Activated CD4-positive, CD25-positive, alpha-beta regulatory T cell treated with anti-CD3 and anti-CD28 coated beads, Interleukin-2, amount 50 U/mL, for 24 hours (primary cell): Measurements from ENCODE around the gene PTGES2.
A peak's percentile ranks its signal among the peaks of the same experiment; 100 is the strongest.
"Not testable (repeated sequence)": the region's sequence is repeated elsewhere in the genome, so short reads cannot be mapped to it uniquely, and the experiment has no call there.

ENCODE experiments used
- ATAC-seq, 2 donors: fragments of 150-1000 bp; cut with Tn5 transposase; one replicate each; pipeline ENCODE4 v1.10.0; 2021; ENCODE audit warnings: mild to moderate bottlenecking in 1 of 2, moderate library complexity in 1 of 2

The PTGES2 gene

GRCh38 chr9:128118472-128118857, 9.1 kb downstream of the PTGES2 start:
- ATAC-seq: no peak

GRCh38 chr9:128117613-128118471, 9.7 kb downstream of the PTGES2 start:
- ATAC-seq: peak; percentile 74 to 76

GRCh38 chr9:128116104-128117083, 11.1 kb downstream of the PTGES2 start:
- no peak for ATAC-seq

GRCh38 chr9:128115187-128116103, 12.1 kb downstream of the PTGES2 start:
- ATAC-seq: peak; percentile 53 to 55

GRCh38 chr9:128114326-128115186, 13.0 kb downstream of the PTGES2 start:
- no peak for ATAC-seq

GRCh38 chr9:128113526-128114325, 13.8 kb downstream of the PTGES2 start:
- no peak for ATAC-seq

GRCh38 chr9:128111726-128112125, 15.8 kb downstream of the PTGES2 start:
- ATAC-seq: not testable (repeated sequence)

- ATAC-seq: no peak
Measured at GRCh38 chr9:128109050-128109709, 18.3 kb downstream of the PTGES2 start.

- no peak for ATAC-seq
Measured at GRCh38 chr9:128108269-128109049, 19.1 kb downstream of the PTGES2 start.

GRCh38 chr9:128107468-128108268, 19.9 kb downstream of the PTGES2 start:
- ATAC-seq: no peak

GRCh38 chr9:128106940-128107467, 20.5 kb downstream of the PTGES2 start:
- ATAC-seq: no peak

- no peak for ATAC-seq
Measured at GRCh38 chr9:128106181-128106939, 21.2 kb downstream of the PTGES2 start.

GRCh38 chr9:128105538-128106175, 21.9 kb downstream of the PTGES2 start:
- ATAC-seq: no peak

- no peak for ATAC-seq
Measured at GRCh38 chr9:128104171-128104618, 23.3 kb downstream of the PTGES2 start.

- ATAC-seq: peak; percentile 75 to 79
Measured at GRCh38 chr9:128103589-128103962, 24.0 kb downstream of the PTGES2 start.

GRCh38 chr9:128102861-128103588, 24.5 kb downstream of the PTGES2 start:
- ATAC-seq: no peak
